GM12892 (cell line): ENCODE measurements around the gene HDAC4.

Experiments
- DNase-seq: peaks from one replicate; pipeline ENCODE4 v3.0.0; 2011; ENCODE audit not compliant: insufficient read length
- FAIRE-seq: peaks from 2 replicates; lab custom pipeline; 2011; peaks lifted over from hg19 to GRCh38; lab: Jason Lieb, UNC
- POLR2A ChIP-seq: IDR thresholded peaks from 2 replicates; pipeline ENCODE4 v1.6.1; 2011; ENCODE audit warnings: low read depth, low read length, control low read depth
- POLR2AphosphoS5 ChIP-seq: IDR thresholded peaks from 2 replicates; pipeline ENCODE4 v1.6.1; 2011; ENCODE audit warnings: low read depth, low read length, control low read depth
- TAF1 ChIP-seq: IDR thresholded peaks from 2 replicates; pipeline ENCODE4 v1.6.1; 2011; ENCODE audit warnings: low read depth, mild to moderate bottlenecking, control low read depth, low read length, borderline replicate concordance

Gene HDAC4

DNA sequence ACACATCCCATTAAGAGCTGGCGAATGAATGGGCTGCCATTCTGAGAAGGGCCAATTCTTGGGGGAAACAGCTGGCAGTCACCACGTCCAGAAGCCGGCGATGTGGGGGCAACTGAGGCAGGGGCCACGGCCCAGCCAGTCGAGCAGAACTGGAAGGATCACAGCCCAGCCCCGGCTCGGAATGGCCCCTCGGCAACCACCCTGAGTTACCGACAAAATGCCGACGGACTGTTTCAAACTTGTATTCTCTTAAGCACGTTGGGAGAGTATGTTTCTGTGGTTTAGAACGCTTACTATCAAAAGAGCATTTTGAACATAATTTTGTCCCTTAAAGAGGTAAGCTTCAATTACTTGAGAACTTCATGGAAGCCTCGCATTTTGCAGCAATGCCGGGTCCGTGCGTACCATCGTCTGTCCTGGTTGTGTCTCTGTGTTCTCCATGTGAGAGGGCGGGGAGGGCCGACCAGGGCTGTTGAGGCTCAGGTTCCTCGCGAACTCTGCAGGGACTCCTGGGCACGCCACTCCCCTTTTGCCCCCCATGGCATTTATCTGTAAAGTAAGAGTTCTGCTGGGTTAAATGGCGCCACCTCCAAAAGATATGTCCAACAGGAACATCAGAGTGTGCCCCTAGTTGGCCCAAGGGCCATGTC lies 397.1 kb downstream of the HDAC4 start:
- no peak for FAIRE-seq
- no peak for TF ChIP-seq POLR2AphosphoS5
- TF ChIP-seq POLR2A = no peak
- no peak for TF ChIP-seq TAF1
- no peak for DNase-seq

DNA sequence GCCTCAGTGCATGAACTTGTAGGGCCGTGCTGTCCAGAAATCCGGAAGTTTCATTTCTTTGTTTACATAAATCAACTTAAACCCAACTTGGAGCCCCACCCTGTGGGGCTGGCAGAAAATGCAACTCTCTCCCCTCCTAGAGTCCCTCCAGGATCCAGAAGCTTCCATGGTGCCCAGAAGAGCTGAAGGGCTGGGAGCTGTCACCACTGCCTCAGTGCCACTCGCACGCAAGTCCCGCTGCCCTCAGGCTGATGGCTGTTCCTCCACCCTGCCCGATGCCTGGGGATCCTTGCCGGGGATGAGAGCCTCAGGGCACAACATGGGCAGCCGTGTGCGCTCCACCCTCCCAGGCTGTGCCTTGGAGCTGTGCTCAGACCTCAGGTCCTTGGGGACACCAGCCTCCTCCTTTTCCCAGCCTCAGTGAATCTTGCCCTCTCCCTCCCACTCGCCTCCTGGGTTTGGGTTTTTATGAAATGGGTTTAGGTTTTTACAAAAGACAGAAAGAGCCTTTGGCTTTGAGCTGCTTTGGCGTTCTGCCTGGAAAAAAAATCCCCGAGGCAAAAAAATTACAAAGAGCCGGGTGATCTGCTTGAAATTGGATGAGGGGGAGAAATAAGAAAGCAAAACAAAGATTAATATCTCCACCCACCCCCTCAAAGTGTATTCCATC lies 397.7 kb downstream of the HDAC4 start:
- no peak for DNase-seq
- no peak for FAIRE-seq

DNA sequence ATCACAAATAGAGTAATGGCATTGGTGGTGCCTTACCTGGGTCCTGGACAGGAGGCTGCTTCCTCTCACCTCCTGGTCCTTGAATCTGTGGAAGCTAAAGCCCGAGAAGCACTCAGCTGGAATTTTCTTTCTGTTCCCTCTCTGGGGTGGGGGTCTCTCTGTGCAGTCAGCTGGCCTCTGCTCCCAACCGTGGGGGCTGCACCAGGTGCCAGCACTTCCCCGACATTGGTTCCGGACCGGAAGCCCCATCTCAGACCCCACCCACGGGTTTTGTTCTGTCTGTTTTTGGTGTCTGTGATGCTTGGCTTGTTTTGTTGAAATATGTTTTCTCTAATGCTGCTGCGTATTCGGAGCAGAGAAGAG lies 398.2 kb downstream of the HDAC4 start:
- TF ChIP-seq POLR2AphosphoS5 (no peak), POLR2A (no peak), TAF1 (no peak)
- FAIRE-seq (no peak), DNase-seq (no peak)

More for the DNA sequence above, 397.7 kb downstream of the HDAC4 start:
- no peak for TF ChIP-seq POLR2AphosphoS5
- TF ChIP-seq TAF1 = no peak
- no peak for TF ChIP-seq POLR2A

GRCh38 chr2:239001794-239002193 lies 399.0 kb downstream of the HDAC4 start:
- TF ChIP-seq POLR2AphosphoS5 = no peak
- no peak for TF ChIP-seq TAF1
- FAIRE-seq = no peak

GRCh38 chr2:239000500-239001073 lies 400.2 kb downstream of the HDAC4 start:
- TF ChIP-seq TAF1 (no peak), POLR2AphosphoS5 (no peak), POLR2A (no peak)
- no peak for FAIRE-seq
- DNase-seq = no peak

More at GRCh38 chr2:239001794-239002193, 399.0 kb downstream of the HDAC4 start:
- no peak for DNase-seq

- no peak for FAIRE-seq
- TF ChIP-seq TAF1 = no peak
- no peak for TF ChIP-seq POLR2AphosphoS5
- TF ChIP-seq POLR2A = no peak
- DNase-seq = no peak
These were observed 400.7 kb downstream of the HDAC4 start for GRCh38 chr2:239000089-239000488.

DNA sequence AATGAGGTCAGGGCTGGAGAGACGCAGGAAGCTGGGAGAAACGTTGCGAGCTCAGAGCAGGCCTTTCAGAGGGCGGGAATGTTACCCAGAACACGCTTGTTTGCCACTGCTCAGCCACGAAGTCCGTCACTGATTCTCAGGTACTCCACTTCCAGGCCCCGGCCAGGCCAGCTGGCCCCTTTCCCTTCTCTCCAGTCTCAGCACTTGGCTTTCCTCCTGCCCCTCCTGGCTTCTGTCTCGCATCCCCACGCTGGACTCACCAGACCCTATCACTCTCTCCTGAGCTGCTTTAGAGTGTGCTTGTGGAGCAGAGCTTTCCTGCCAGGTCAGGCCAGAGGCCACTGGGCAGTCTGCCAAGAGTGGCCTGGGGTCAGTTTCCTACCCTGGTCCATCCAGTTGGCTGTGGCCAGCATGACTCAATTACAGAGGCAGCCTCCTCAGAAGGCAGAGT lies 401.5 kb downstream of the HDAC4 start:
- no peak for DNase-seq
- FAIRE-seq = no peak
- no peak for TF ChIP-seq TAF1
- TF ChIP-seq POLR2A = no peak
- TF ChIP-seq POLR2AphosphoS5 = no peak

DNA sequence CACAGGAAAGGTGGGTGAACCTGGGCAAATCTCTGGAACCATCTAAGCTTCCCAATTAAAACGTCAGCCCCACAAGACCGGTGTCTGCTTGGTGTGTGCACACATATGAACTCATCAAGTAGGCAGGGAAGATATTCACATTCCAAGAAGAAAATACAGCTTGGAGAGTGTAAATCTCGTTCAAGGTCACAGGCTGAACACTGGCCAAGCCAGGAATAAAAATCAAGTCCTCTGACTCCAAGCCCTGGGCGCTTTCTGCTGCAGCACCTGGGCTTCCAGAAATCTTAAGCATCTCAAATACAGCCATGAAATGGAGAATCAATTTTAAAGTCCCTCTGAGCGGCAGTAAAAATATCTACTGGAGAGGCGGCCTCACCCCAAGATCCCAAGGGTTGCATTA lies 402.0 kb downstream of the HDAC4 start:
- no peak for DNase-seq
- no peak for FAIRE-seq
- TF ChIP-seq POLR2A (no peak), TAF1 (no peak), POLR2AphosphoS5 (no peak)
